Lung (tissue), 12 donors: ENCODE results near the gene FCRL6. TPM values are rescaled to one million over a fixed set of nuclear protein-coding genes. Genes with fewer than 3 reads are reported as not detected.

Source experiments
- ATAC-seq: fragments of 200-7000 bp; cut with Tn5 transposase; one replicate; pipeline ENCODE4 v1.9.1; 2020; ENCODE audit warnings: moderate number of reproducible peaks; ENCODE audit not compliant: insufficient read depth, low FRiP score
- DNase-seq, 3 donors: peaks; one replicate each; pipeline ENCODE4 v3.0.0-alpha.2; 2013 to 2017
- H3K27ac ChIP-seq, 2 donors: one replicate each; pipeline ENCODE4 v1.5.1; 2013; ENCODE audit warnings: mild to moderate bottlenecking in 2 of 2, moderate library complexity in 2 of 2, control low read depth in 1 of 2, inconsistent platforms in 1 of 2, low read depth in 1 of 2, low read length in 1 of 2
- H3K27me3 ChIP-seq, 3 donors: one replicate each; pipeline ENCODE4 v1.5.1; 2013; ENCODE audit warnings: low read length in 2 of 3; ENCODE audit not compliant: control insufficient read depth in 3 of 3, insufficient read depth in 3 of 3
- H3K36me3 ChIP-seq, 4 donors: one replicate each; pipeline ENCODE4 v1.5.1; 2013; ENCODE audit warnings: low read length in 4 of 4, mild to moderate bottlenecking in 1 of 4, moderate library complexity in 1 of 4; ENCODE audit not compliant: control insufficient read depth in 4 of 4, insufficient read depth in 4 of 4
- H3K4me1 ChIP-seq, 5 donors: one replicate each; pipeline ENCODE4 v1.5.1; 2013; ENCODE audit warnings: low read length in 5 of 5, mild to moderate bottlenecking in 2 of 5, moderate library complexity in 1 of 5; ENCODE audit not compliant: control insufficient read depth in 5 of 5, insufficient read depth in 5 of 5
- H3K4me3 ChIP-seq: one replicate; pipeline ENCODE4 v1.5.1; 2013; ENCODE audit warnings: mild to moderate bottlenecking, control low read depth, moderate library complexity
- H3K9ac ChIP-seq, 2 donors: one replicate each; pipeline ENCODE4 v1.5.1; 2013; ENCODE audit warnings: low read length in 2 of 2, control low read depth in 1 of 2; ENCODE audit not compliant: insufficient read depth in 1 of 2
- H3K9me3 ChIP-seq, 4 donors: one replicate each; pipeline ENCODE4 v1.5.1; 2013; ENCODE audit warnings: low read length in 3 of 4, mild to moderate bottlenecking in 1 of 4, moderate library complexity in 1 of 4; ENCODE audit not compliant: control insufficient read depth in 4 of 4, insufficient read depth in 3 of 4
- WGBS, 2 donors: extraction: QIAGEN DNeasy Blood & Tissue Kit; methylation state at CpG; one replicate each; pipeline ENCODE4 v1.1.7; 2013; 5-methylcytosine and 5-hydroxymethylcytosine counted together
- polyA plus RNA-seq, 2 donors: library from polyadenylated mRNA; stranded (reverse); fragments of 200-250 nt; gene quantifications; one replicate each; pipeline ENCODE4 v1.2.1, GENCODE V29; 2013
- total RNA-seq, 2 donors: library from RNA; depleted of rRNA in 1 of 2; stranded (reverse); fragments of >200 nt in 1 of 2; gene quantifications; one replicate each; pipeline ENCODE4 v1.2.1, GENCODE V29; 2014 to 2021
- TF ChIP-seq, protein P1 (sequence below): IDR thresholded peaks from 2 replicates; pipeline ENCODE4 v1.5.1; 2012; ENCODE audit warnings: mild to moderate bottlenecking; ENCODE audit errors: control extremely low read depth, extremely low read depth
- donor health status: control.
- donor health status: control.
- donor health status: Bipolar disorder and iron deficiency.
- donor health status: healthy.
- donor health status: DM: yes; HTN: yes; CAD: no.

Gene FCRL6
- total and polyA plus RNA-seq, 4 donors = 0.55 to 0.82 (median 0.71) TPM

GRCh38 chr1:159771127-159771895, 30.8 kb upstream of the FCRL6 start:
- Histone ChIP-seq H3K36me3 (no peaks in the 10 kb centered on the region), H3K27ac (no peak overlapping the region), H3K4me3 (no peak overlapping the region), H3K4me1 (peaks cover 0 to 2% (median 0%) of the 10 kb centered on the region in 5 donors), H3K27me3 (peaks cover 0 to 2% (median 0%) of the 10 kb centered on the region in 3 donors), H3K9me3 (peaks cover 0 to 3% (median under 1%) of the 10 kb centered on the region in 4 donors), H3K9ac (no peak overlapping the region)
- WGBS, 2 donors = 92 to 97% methylated on average over 2 of the region's 2 CpGs
- ATAC-seq = no peak
- no peak for DNase-seq
- TF ChIP-seq, protein P1, sequence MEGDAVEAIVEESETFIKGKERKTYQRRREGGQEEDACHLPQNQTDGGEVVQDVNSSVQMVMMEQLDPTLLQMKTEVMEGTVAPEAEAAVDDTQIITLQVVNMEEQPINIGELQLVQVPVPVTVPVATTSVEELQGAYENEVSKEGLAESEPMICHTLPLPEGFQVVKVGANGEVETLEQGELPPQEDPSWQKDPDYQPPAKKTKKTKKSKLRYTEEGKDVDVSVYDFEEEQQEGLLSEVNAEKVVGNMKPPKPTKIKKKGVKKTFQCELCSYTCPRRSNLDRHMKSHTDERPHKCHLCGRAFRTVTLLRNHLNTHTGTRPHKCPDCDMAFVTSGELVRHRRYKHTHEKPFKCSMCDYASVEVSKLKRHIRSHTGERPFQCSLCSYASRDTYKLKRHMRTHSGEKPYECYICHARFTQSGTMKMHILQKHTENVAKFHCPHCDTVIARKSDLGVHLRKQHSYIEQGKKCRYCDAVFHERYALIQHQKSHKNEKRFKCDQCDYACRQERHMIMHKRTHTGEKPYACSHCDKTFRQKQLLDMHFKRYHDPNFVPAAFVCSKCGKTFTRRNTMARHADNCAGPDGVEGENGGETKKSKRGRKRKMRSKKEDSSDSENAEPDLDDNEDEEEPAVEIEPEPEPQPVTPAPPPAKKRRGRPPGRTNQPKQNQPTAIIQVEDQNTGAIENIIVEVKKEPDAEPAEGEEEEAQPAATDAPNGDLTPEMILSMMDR = no peak

GRCh38 chr1:159774465-159774864, 27.7 kb upstream of the FCRL6 start:
- H3K9me3 ChIP-seq = peaks cover 0 to 5% (median 0%) of the 10 kb centered on the region in 4 donors
- TF ChIP-seq, protein P1 = no peak
- WGBS, 2 donors = 63 to 85% methylated on average over 2 of the region's 2 CpGs
- no peak for ATAC-seq
- peaks cover 0 to 6% (median 0%) of the 10 kb centered on the region in 5 donors for H3K4me1 ChIP-seq
- DNase-seq = no peak
- peaks cover 0 to 2% (median 0%) of the 10 kb centered on the region in 3 donors for H3K27me3 ChIP-seq
- no peak overlapping the region for H3K9ac ChIP-seq
- no peaks in the 10 kb centered on the region for H3K36me3 ChIP-seq
- H3K4me3 ChIP-seq = no peak overlapping the region
- H3K27ac ChIP-seq = no peak overlapping the region

GRCh38 chr1:159775716-159776115, 26.4 kb upstream of the FCRL6 start:
- H3K4me3 ChIP-seq = no peak overlapping the region
- peaks cover 0 to 5% (median 0%) of the 10 kb centered on the region in 4 donors for H3K9me3 ChIP-seq
- H3K27me3 ChIP-seq = peaks cover 0 to 2% (median 0%) of the 10 kb centered on the region in 3 donors
- ATAC-seq = no peak
- H3K4me1 ChIP-seq = peaks cover 0 to 6% (median 5%) of the 10 kb centered on the region in 5 donors
- no peak overlapping the region for H3K27ac ChIP-seq
- no peaks in the 10 kb centered on the region for H3K36me3 ChIP-seq
- H3K9ac ChIP-seq = no peak overlapping the region
- DNase-seq = no peak
- TF ChIP-seq, protein P1 = no peak
- 84 to 87% methylated on average over 2 of the region's 2 CpGs for WGBS, 2 donors
